GM18909 (cell line): ENCODE measurements around the gene HARS2.
A peak's percentile ranks its signal among the peaks of the same experiment; 100 is the strongest.
"Not testable (repeated sequence)": the region's sequence is repeated elsewhere in the genome, so short reads cannot be mapped to it uniquely, and the experiment has no call there.

Experiments used
- ATAC-seq: cut with Tn5 transposase; IDR thresholded peaks from one replicate; pipeline ENCODE4 v1.9.1; 2021; ENCODE audit warnings: mild to moderate bottlenecking; ENCODE audit not compliant: unreplicated experiment, poor library complexity

The HARS2 gene

GRCh38 chr5:140696891-140697492 lies 5.7 kb downstream of the HARS2 start:
- no peak for ATAC-seq

- peak; percentile 98 for ATAC-seq
These were observed 9.2 kb downstream of the HARS2 start, which contains the start of gene ZMAT2 for GRCh38 chr5:140700177-140701144. Gene ZMAT2 (plus strand): TSS chr5:140700447. CDS start chr5:140700461, 14 bp downstream.

GRCh38 chr5:140707812-140708211 lies 16.6 kb downstream of the HARS2 start:
- ATAC-seq = no peak

DNA sequence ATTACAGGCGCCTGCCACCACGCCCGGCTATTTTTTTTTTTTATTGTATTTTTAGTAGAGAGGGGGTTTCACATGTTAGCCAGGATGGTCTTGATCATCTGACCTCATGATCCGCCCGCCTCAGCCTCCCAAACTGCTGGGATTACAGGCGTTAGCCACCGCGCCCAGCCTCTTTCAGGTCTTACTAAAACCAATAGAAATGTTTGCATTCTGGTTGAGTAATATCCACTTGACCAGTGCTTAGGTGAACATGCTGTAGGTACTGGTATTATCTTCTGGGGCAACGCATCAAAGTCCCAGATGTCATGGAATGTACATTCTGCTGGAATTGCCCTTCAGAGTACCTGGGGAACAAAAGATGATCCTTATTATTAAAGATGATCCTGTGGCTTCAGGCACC lies 17.5 kb downstream of the HARS2 start:
- not testable (repeated sequence) for ATAC-seq

DNA sequence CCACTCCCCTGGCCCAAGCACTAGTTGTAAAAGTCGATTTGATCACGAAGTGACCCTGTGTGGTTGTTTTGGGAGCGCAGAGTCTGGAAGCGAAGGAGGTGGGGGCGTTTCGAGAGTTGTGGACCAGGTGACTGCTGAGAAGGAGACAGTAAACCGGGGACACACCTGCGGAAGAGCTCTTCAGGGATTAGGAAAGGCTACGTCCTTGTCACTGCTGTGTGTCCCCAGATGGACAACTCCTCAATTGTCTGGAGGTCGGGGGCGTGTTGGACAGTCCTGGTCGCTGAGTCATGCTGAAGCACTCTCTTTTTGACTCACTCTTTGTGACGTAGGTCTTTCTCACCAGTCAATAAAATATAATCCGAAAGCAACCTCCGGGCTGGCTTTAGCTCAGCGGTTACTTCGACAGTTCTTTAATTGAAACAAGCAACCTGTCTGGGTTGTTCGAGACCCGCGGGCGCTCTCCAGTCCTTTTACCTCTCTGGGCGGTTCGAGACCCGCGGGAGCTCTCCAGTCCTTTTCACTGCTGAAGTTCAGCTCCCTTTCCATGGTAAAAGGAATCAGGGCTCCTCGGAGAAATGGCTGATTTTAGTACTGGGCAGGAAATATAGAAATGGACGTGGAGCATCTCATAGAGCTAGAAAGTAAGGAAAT lies 19.8 kb downstream of the HARS2 start:
- ATAC-seq = peak; percentile 90

- ATAC-seq = no peak
These were observed 20.5 kb downstream of the HARS2 start for GRCh38 chr5:140711794-140712193.

- no peak for ATAC-seq
These were observed 22.4 kb downstream of the HARS2 start for GRCh38 chr5:140713562-140714094.

- ATAC-seq = not testable (repeated sequence)
These were observed 25.0 kb downstream of the HARS2 start for GRCh38 chr5:140716238-140716637.

DNA sequence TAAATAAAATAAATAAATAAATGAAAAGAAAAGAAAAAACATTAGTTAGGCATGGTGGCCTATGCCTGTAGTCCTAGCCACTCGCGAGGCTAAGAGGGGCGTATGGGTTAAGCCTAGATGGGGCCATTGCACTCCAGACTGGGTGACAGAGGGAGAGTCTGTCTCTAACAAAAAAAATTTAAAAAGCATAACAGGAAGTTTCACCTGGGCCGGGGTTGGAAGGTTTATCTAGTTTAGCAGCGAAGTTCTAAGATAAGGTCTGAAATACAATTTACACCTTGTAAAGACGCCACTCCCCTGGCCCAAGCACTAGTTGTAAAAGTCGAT lies 27.0 kb downstream of the HARS2 start:
- no peak for ATAC-seq

DNA sequence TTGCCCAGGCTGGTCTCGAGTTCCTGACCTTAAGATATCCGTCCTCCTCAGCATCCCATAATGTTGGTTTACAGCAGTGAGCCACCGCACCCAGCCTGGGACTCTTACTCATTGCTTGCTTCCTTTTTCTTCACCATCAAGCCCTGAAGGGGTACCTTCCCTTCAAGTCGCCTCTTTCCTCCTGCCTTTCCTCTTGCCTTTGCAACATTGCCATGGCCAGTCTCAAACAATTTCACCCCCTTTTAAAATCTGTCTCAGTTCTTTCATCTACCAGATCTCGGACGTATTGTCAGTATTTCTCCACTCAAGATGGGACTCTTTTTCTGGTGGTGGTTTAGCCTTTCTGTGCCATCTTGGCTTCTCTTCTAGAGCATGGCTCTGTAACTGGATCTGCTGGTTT lies 29.5 kb downstream of the HARS2 start:
- not testable (repeated sequence) for ATAC-seq

GRCh38 chr5:140721395-140721794 lies 30.1 kb downstream of the HARS2 start:
- not testable (repeated sequence) for ATAC-seq

- peak; percentile 92 for ATAC-seq
These were observed 34.7 kb downstream of the HARS2 start for GRCh38 chr5:140725799-140726471.

GRCh38 chr5:140733098-140733497 lies 41.8 kb downstream of the HARS2 start:
- no peak for ATAC-seq

GRCh38 chr5:140734354-140734753 lies 43.1 kb downstream of the HARS2 start:
- ATAC-seq = no peak

DNA sequence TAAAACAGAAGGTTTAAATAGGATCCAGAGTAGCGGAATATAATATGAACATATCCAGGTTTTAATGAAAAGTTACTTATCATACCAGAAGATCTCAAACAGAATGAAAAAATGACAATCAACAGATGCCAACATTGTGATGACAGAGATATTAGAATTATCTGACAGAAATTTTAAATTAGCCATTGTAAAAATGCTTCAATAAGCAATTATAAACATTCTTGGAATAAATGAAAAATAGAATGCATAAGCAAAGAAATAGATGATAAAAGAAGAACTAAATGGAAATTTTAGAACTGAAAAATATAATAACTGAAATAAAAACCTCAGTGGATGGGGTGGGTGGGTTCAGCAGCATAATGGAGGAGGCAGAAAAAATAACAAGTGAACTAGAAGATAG lies 46.2 kb downstream of the HARS2 start:
- ATAC-seq = no peak

DNA sequence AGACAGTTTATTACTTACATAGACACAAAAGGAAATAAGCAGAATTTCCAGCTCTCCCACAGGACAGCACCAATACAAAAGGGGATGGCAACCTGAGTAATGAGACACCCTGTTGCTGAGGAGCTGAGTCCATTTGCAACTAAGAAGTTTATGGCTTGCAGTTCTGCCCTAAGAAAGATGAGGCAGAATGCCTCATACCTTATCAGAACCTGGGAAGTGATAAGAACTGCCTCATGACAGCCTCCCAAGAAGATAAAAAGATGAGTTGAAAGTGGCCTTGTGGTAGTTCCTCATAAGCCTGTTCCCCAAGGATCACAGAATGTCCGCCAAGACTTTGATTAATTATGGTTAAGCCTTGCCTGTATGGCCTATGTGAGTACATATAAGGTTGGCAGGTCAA lies 50.7 kb downstream of the HARS2 start:
- no peak for ATAC-seq
